Measurements from ENCODE around the gene PYURF.

The PYURF gene

DNA sequence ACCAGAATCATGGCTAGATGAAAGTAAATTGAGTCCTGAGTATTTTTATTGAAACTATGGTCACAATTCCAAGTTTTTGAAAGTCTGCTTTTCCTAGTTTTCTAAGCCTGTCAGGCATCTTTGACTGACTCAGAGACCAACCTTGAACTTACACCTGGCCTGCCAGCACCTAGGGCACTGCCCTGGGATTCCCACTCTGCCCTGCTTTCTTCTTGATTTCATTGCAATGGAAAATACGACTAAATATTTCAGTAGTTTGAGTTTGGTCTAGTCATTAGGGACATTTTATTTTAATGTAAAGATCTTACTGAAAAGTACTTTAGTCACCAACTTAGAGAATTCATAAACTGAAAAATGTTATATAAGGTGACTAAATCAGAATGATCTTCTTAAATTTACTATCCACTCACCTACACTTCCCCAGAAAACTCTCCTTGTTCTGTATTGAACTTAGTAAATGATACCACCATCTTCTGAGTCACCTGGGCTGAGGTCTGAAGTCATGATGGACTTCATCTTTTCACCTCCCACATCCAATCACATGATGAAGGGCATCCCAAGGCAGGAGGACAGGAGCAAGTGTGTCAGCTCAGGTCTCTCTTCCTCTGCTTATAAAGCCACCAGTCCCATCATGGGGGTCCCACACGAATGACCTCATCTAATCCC lies 11.6 kb upstream of the PYURF start:
- no peak overlapping the region for H3K4me2 ChIP-seq (ENCODE audit: low read depth, low read length)
- no peak overlapping the region for H3K9ac ChIP-seq (ENCODE audit: low read length)
- no peak overlapping the region for H2AFZ ChIP-seq (ENCODE audit: low read length)
- H3K4me1 ChIP-seq (ENCODE audit: low read length) = no peaks in the 10 kb centered on the region
- no peaks in the 10 kb centered on the region for H3K36me3 ChIP-seq (replicated peaks; ENCODE audit: insufficient read depth, low read length)
- H3K27ac ChIP-seq (ENCODE audit: low read length) = no peak overlapping the region
- H3K27me3 ChIP-seq (replicated peaks; ENCODE audit: insufficient read depth, low read length) = no peaks in the 10 kb centered on the region
- no peak overlapping the region for H3K4me3 ChIP-seq (ENCODE audit: low read length)
- H3F3A ChIP-seq (ENCODE audit: insufficient read depth, low read length) = no peaks in the 10 kb centered on the region
- no peak for DNase-seq
- H3K79me2 ChIP-seq (ENCODE audit: low read length) = no peaks in the 10 kb centered on the region
- TF ChIP-seq EZH2 (optimal IDR thresholded peaks at IDR 0.05; ENCODE audit: low read depth, low read length) = no peak
- TF ChIP-seq, protein P1, sequence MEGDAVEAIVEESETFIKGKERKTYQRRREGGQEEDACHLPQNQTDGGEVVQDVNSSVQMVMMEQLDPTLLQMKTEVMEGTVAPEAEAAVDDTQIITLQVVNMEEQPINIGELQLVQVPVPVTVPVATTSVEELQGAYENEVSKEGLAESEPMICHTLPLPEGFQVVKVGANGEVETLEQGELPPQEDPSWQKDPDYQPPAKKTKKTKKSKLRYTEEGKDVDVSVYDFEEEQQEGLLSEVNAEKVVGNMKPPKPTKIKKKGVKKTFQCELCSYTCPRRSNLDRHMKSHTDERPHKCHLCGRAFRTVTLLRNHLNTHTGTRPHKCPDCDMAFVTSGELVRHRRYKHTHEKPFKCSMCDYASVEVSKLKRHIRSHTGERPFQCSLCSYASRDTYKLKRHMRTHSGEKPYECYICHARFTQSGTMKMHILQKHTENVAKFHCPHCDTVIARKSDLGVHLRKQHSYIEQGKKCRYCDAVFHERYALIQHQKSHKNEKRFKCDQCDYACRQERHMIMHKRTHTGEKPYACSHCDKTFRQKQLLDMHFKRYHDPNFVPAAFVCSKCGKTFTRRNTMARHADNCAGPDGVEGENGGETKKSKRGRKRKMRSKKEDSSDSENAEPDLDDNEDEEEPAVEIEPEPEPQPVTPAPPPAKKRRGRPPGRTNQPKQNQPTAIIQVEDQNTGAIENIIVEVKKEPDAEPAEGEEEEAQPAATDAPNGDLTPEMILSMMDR (IDR thresholded peaks at IDR 0.05; ENCODE audit: low read length) = no peak
- TF ChIP-seq EZH2phosphoT487 (IDR thresholded peaks at IDR 0.05; ENCODE audit: low read length) = no peak
- no peaks in the 10 kb centered on the region for H4K20me1 ChIP-seq (ENCODE audit: insufficient read depth, low read length)
- H3K9me2 ChIP-seq (replicated peaks; ENCODE audit: insufficient read depth, low read length) = no peaks in the 10 kb centered on the region
- no peaks in the 10 kb centered on the region for H3K9me3 ChIP-seq (replicated peaks; ENCODE audit: insufficient read depth, low read length)

- H3K9ac ChIP-seq (ENCODE audit: low read length) = no peak overlapping the region
- H3K79me2 ChIP-seq (ENCODE audit: low read length) = no peaks in the 10 kb centered on the region
- H3F3A ChIP-seq (ENCODE audit: insufficient read depth, low read length) = no peaks in the 10 kb centered on the region
- H2AFZ ChIP-seq (ENCODE audit: low read length) = no peak overlapping the region
- H3K4me1 ChIP-seq (ENCODE audit: low read length) = no peaks in the 10 kb centered on the region
- no peaks in the 10 kb centered on the region for H3K9me2 ChIP-seq (replicated peaks; ENCODE audit: insufficient read depth, low read length)
- H3K27me3 ChIP-seq (replicated peaks; ENCODE audit: insufficient read depth, low read length) = no peaks in the 10 kb centered on the region
- no peaks in the 10 kb centered on the region for H3K36me3 ChIP-seq (replicated peaks; ENCODE audit: insufficient read depth, low read length)
- no peak for DNase-seq
- H3K27ac ChIP-seq (ENCODE audit: low read length) = no peak overlapping the region
- no peaks in the 10 kb centered on the region for H4K20me1 ChIP-seq (ENCODE audit: insufficient read depth, low read length)
- no peaks in the 10 kb centered on the region for H3K9me3 ChIP-seq (replicated peaks; ENCODE audit: insufficient read depth, low read length)
- no peak overlapping the region for H3K4me3 ChIP-seq (ENCODE audit: low read length)
- TF ChIP-seq EZH2phosphoT487 (IDR thresholded peaks at IDR 0.05; ENCODE audit: low read length) = no peak
- TF ChIP-seq, protein P1 (IDR thresholded peaks at IDR 0.05; ENCODE audit: low read length) = no peak
- TF ChIP-seq EZH2 (optimal IDR thresholded peaks at IDR 0.05; ENCODE audit: low read depth, low read length) = no peak
- no peak overlapping the region for H3K4me2 ChIP-seq (ENCODE audit: low read depth, low read length)
These were observed 10.6 kb upstream of the PYURF start for GRCh38 chr4:88533937-88534750.

DNA sequence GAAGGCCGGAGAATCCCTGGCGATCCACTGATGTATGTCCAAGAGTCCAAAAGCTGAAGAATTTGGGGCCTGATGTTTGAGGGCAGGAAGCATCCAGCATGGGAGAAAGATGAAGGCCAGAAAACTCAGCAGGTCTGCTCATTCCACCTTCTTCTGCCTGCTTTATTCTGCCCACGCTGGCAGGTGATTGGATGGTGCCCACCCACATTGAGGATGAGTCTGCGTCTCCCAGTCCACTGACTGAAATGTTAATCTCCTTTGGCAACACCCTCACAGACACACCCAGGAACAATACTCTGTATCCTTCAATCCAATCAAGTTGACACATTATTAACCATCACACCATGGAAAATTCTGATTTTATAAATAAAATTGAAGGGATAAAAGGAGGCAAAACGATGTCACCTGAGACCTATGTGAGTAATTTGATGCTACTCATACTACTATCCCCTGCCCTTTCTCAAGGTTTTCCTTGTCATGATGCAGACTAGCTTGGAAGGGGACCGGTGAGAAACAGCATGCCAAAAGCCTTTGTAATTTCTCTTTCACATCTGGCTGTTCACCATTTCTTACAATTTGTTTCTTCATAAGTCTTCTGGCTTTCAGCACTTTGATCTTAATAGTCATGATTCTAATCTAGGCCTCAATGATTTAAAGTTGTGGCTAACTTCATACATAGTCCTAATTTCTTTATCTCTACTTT lies 9.7 kb upstream of the PYURF start:
- Histone ChIP-seq H3K4me1 (ENCODE audit: low read length) (peaks cover 4% of the 10 kb centered on the region), H3K9ac (ENCODE audit: low read length) (no peak overlapping the region), H3K9me3 (replicated peaks; ENCODE audit: insufficient read depth, low read length) (no peaks in the 10 kb centered on the region), H3K27me3 (replicated peaks; ENCODE audit: insufficient read depth, low read length) (no peaks in the 10 kb centered on the region), H4K20me1 (ENCODE audit: insufficient read depth, low read length) (no peaks in the 10 kb centered on the region), H3K4me2 (ENCODE audit: low read depth, low read length) (no peak overlapping the region), H3K36me3 (replicated peaks; ENCODE audit: insufficient read depth, low read length) (no peaks in the 10 kb centered on the region), H2AFZ (ENCODE audit: low read length) (no peak overlapping the region), H3F3A (ENCODE audit: insufficient read depth, low read length) (peaks cover 3% of the 10 kb centered on the region; the same call in 1 of the 2 replicates), H3K9me2 (replicated peaks; ENCODE audit: insufficient read depth, low read length) (no peaks in the 10 kb centered on the region), H3K27ac (ENCODE audit: low read length) (no peak overlapping the region), H3K79me2 (ENCODE audit: low read length) (no peaks in the 10 kb centered on the region), H3K4me3 (ENCODE audit: low read length) (no peak overlapping the region)
- no peak for DNase-seq
- TF ChIP-seq, protein P1 (IDR thresholded peaks at IDR 0.05; ENCODE audit: low read length) = no peak
- TF ChIP-seq EZH2phosphoT487 (IDR thresholded peaks at IDR 0.05; ENCODE audit: low read length) = no peak
- TF ChIP-seq EZH2 (optimal IDR thresholded peaks at IDR 0.05; ENCODE audit: low read depth, low read length) = no peak

Data from MM.1S (cell line).